GM12865 (cell line): ENCODE data around the gene ZNF783.

ENCODE experiments used
- DNase-seq: peaks from one replicate; pipeline ENCODE4 v3.0.0; 2010; ENCODE audit warnings: low read depth
- H3K4me3 ChIP-seq: 2 replicates; pipeline ENCODE4 v1.5.1; 2011; ENCODE audit warnings: mild to moderate bottlenecking, low read depth, low read length, control low read depth
- TF ChIP-seq, protein P1 (sequence below): IDR thresholded peaks from 2 replicates; pipeline ENCODE4 v1.5.1; 2011; ENCODE audit warnings: low read length, control low read depth, low read depth, inconsistent platforms; ENCODE audit not compliant: insufficient read depth; ENCODE audit errors: missing control alignments

Gene ZNF783

GRCh38 chr7:149253665-149254064, 8.3 kb upstream of the ZNF783 start:
- TF ChIP-seq, protein P1, sequence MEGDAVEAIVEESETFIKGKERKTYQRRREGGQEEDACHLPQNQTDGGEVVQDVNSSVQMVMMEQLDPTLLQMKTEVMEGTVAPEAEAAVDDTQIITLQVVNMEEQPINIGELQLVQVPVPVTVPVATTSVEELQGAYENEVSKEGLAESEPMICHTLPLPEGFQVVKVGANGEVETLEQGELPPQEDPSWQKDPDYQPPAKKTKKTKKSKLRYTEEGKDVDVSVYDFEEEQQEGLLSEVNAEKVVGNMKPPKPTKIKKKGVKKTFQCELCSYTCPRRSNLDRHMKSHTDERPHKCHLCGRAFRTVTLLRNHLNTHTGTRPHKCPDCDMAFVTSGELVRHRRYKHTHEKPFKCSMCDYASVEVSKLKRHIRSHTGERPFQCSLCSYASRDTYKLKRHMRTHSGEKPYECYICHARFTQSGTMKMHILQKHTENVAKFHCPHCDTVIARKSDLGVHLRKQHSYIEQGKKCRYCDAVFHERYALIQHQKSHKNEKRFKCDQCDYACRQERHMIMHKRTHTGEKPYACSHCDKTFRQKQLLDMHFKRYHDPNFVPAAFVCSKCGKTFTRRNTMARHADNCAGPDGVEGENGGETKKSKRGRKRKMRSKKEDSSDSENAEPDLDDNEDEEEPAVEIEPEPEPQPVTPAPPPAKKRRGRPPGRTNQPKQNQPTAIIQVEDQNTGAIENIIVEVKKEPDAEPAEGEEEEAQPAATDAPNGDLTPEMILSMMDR, result no peak
- no peak overlapping the region for H3K4me3 ChIP-seq
- no peak for DNase-seq

DNA sequence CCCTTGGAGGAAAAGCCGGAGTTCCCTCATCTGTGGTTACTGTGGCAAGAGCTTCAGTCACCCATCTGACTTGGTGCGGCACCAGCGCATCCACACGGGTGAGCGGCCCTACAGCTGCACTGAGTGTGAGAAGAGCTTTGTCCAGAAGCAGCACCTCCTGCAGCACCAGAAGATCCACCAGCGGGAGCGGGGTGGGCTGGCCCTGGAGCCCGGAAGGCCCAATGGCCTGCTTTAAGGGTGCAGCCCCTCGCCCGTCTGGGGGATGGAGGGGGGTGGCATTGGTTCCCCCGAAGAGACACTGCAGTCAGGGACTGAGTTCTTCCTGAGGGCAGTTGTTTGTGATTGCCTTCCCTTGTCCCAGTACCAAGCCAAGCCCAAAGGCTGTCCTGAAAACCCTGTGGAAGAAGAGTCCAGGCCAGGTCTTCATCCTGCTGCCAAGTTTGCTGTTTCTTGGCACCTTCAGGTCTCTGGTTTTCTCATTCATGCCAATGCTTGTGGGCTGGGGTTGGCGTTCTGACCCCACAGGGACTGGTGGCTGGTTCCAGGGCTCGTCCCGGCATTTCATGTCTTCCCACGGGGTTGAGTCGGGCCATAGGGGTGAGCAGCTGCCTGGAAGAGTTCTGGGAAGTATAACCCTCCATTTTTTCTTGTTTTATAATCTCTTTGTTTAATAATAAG, 7.7 kb upstream of the ZNF783 start:
- H3K4me3 ChIP-seq, result no peak overlapping the region
- TF ChIP-seq, protein P1, result no peak
- no peak for DNase-seq

DNA sequence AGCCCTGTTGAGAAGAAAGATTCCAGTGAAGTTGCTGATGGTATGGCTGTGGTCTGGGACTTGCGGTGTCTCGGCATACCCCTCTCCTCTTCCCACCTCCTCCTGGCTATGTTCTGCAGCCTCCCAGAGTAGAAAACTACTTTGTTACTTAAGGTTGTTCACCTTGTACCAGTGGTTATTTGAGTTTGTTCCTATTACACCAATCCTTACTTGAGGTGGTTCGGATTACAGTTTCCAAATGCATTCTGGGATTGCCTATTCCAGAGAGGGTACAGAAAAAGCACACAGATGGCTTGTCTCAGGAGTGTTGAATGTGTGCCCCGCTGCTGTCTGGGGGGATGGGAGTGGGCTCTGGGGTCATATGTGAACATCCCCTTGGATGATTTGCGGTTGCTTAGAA, 6.8 kb upstream of the ZNF783 start:
- TF ChIP-seq, protein P1, result no peak
- H3K4me3 ChIP-seq, result no peak overlapping the region
- DNase-seq, result no peak

DNA sequence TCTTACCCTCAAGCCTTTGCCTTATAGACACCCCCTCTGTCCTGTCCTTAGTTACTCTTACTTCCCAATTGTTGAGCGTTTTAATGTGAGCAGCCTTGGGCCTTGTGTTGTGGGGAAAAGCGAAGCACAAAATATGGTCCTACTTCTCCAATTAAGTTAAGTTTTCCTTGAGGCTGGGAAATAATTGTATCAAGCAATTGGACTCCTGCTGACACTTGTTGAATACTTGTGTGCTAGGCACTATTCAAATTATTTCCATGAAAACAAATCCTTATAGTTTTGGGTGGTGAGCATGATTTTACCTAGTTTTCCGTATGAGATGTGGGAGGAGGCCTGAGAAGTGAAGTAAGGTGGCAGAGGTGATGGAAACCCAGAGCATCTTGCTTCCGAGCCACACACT, 5.4 kb upstream of the ZNF783 start:
- no peak for DNase-seq
- H3K4me3 ChIP-seq, result no peak overlapping the region
- TF ChIP-seq, protein P1, result no peak

- no peak for DNase-seq
- TF ChIP-seq, protein P1, result no peak
Observed at GRCh38 chr7:149257146-149257545, 4.8 kb upstream of the ZNF783 start.

DNA sequence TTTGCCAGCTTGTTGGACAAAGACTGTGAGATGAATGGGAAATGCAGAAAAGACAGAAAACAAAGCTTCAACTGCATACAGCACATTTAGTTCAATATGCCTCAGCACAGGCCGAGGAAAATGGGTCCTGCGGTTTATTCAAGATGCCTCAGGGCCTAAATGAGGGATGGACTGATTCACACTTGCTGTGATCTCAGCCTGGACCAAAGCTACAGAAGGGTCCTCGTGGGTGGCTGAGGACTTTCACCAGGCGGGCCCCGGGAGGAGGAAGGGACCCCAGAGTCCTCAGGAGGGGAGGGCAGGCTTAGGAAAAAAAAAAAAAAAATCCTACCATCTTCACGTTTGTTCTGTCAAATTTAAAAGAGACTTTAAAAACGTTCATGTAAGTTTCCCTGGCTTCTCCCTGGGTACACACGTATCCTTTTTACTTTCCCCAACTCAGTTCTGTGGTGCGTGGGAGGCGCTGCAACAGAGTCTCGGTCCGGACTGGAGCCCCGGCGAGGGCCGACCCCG, 624 bp upstream of the ZNF783 start:
- H3K4me3 ChIP-seq, result peak overlapping the region; percentile 94
- DNase-seq, result peak; percentile 26
- TF ChIP-seq, protein P1, result no peak

More at GRCh38 chr7:149257146-149257545, 4.8 kb upstream of the ZNF783 start:
- H3K4me3 ChIP-seq, result no peak overlapping the region

GRCh38 chr7:149266451-149266850, 4.5 kb downstream of the ZNF783 start:
- no peak for DNase-seq
- TF ChIP-seq, protein P1, result no peak
- H3K4me3 ChIP-seq, result no peak overlapping the region
